ENCODE results near the gene NPAS3.

DNA sequence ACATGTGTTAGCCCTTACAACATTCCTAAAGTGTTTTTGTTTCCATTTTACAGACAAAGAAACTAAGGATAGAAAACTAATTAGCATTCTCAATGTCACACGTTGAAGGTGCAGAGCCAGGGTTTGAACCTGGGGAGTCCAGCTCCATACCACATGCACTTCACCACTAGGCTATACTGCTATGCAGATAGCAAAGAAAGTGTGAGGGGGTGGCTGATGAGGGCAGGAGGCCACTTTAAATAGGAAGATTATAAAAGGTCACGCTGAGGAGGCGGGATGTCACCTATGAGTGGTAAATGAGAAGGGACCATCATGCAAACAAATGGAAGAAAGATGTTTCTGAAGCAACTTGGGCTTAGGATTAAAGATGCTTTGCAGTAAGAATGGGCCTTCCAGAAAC is 798.3 kb downstream of the NPAS3 start:
- TF ChIP-seq, protein P1, sequence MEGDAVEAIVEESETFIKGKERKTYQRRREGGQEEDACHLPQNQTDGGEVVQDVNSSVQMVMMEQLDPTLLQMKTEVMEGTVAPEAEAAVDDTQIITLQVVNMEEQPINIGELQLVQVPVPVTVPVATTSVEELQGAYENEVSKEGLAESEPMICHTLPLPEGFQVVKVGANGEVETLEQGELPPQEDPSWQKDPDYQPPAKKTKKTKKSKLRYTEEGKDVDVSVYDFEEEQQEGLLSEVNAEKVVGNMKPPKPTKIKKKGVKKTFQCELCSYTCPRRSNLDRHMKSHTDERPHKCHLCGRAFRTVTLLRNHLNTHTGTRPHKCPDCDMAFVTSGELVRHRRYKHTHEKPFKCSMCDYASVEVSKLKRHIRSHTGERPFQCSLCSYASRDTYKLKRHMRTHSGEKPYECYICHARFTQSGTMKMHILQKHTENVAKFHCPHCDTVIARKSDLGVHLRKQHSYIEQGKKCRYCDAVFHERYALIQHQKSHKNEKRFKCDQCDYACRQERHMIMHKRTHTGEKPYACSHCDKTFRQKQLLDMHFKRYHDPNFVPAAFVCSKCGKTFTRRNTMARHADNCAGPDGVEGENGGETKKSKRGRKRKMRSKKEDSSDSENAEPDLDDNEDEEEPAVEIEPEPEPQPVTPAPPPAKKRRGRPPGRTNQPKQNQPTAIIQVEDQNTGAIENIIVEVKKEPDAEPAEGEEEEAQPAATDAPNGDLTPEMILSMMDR (IDR thresholded peaks at IDR 0.05): no peak
- TF ChIP-seq EP300 (IDR thresholded peaks at IDR 0.05): no peak

Measured in tibial nerve (tissue), 4 donors.